Ascending aorta (tissue), 2 donors: ENCODE measurements around the gene PKD1. TPM values are rescaled to one million over a fixed set of nuclear protein-coding genes. Genes with fewer than 3 reads are reported as not detected.

Experiments used
- DNase-seq, 2 donors: peaks; one replicate each; pipeline ENCODE4 v3.0.0-alpha.2; 2019; ENCODE audit warnings: low spot score in 2 of 2
- H3K27ac ChIP-seq, 2 donors: fragments of 200-600 bp; sonication (generic); one replicate each; pipeline ENCODE4 v1.5.1; 2016 to 2017; ENCODE audit warnings: mild to moderate bottlenecking in 1 of 2
- H3K27me3 ChIP-seq: fragments of 200-600 bp; sonication (generic); one replicate; pipeline ENCODE4 v1.5.1; 2017
- H3K36me3 ChIP-seq, 2 donors: fragments of 200-600 bp; sonication (generic); one replicate each; pipeline ENCODE4 v1.5.1; 2016
- H3K4me1 ChIP-seq, 2 donors: fragments of 200-600 bp; sonication (generic); one replicate each; pipeline ENCODE4 v1.5.1; 2016 to 2017; ENCODE audit warnings: mild to moderate bottlenecking in 1 of 2
- H3K4me3 ChIP-seq, 2 donors: fragments of 200-600 bp; sonication (generic); one replicate each; pipeline ENCODE4 v1.5.1; 2016 to 2017; ENCODE audit warnings: mild to moderate bottlenecking in 1 of 2
- H3K9me3 ChIP-seq, 2 donors: fragments of 200-600 bp; sonication (generic); one replicate each; pipeline ENCODE4 v1.5.1; 2016
- CTCF ChIP-seq, 3 experiments: fragments of 200-600 bp in 2 of 3; fragments of 450-650 bp in 1 of 3; sonication (generic) in 2 of 3; IDR thresholded peaks; one replicate each; pipeline ENCODE4 v1.5.1; 2016 to 2019; ENCODE audit warnings: antibody characterized with exemption in 3 of 3, mild to moderate bottlenecking in 1 of 3, moderate library complexity in 1 of 3
- intact Hi-C: fragments of 100-400 bp; cut with DNase I; formaldehyde crosslinking; loops from one replicate; pipeline ENCODE4 v1.15.1; 2023
- total RNA-seq: library from RNA; depleted of rRNA; stranded (reverse); fragments of >200 nt; gene quantifications from one replicate; pipeline ENCODE4 v1.1.0, GENCODE V29; 2016

Gene PKD1
- total RNA-seq, 1 donor from 2014 or later: 551 TPM

GRCh38 chr16:2072926-2073325 is 62.8 kb downstream of the PKD1 start:
- Histone ChIP-seq H3K27ac (no peak overlapping the region), H3K4me3 (no peak overlapping the region), H3K36me3 (peaks cover 74 to 93% of the 10 kb centered on the region in 2 donors), H3K4me1 (no peaks in the 10 kb centered on the region), H3K27me3 (no peaks in the 10 kb centered on the region), H3K9me3 (no peaks in the 10 kb centered on the region)
- no peak for DNase-seq
- intact Hi-C loops: no loop called here
- TF ChIP-seq CTCF (IDR thresholded peaks at IDR 0.05): no peak

- Histone ChIP-seq H3K27ac (no peak overlapping the region), H3K27me3 (no peaks in the 10 kb centered on the region), H3K36me3 (peaks cover 69 to 83% of the 10 kb centered on the region in 2 donors), H3K4me3 (no peak overlapping the region), H3K4me1 (no peaks in the 10 kb centered on the region), H3K9me3 (no peaks in the 10 kb centered on the region)
- TF ChIP-seq CTCF (IDR thresholded peaks at IDR 0.05): no peak
- DNase-seq: no peak
- intact Hi-C loops: no loop called here
Measured at GRCh38 chr16:2071454-2072202, 64.1 kb downstream of the PKD1 start.

GRCh38 chr16:2070576-2071453 is 64.9 kb downstream of the PKD1 start:
- peaks cover 69 to 82% of the 10 kb centered on the region in 2 donors for H3K36me3 ChIP-seq

GRCh38 chr16:2066139-2066538 is 69.6 kb downstream of the PKD1 start:
- H3K27ac ChIP-seq: no peak overlapping the region
- no peaks in the 10 kb centered on the region for H3K9me3 ChIP-seq
- no peak for DNase-seq
- no peak for TF ChIP-seq CTCF (IDR thresholded peaks at IDR 0.05)
- H3K36me3 ChIP-seq: peaks cover 58 to 80% of the 10 kb centered on the region in 2 donors
- no peaks in the 10 kb centered on the region for H3K4me1 ChIP-seq
- H3K27me3 ChIP-seq: no peaks in the 10 kb centered on the region
- no peak overlapping the region for H3K4me3 ChIP-seq
- intact Hi-C loops: no loop called here

More at GRCh38 chr16:2070576-2071453, 64.9 kb downstream of the PKD1 start:
- Histone ChIP-seq H3K4me3 (no peak overlapping the region), H3K27me3 (no peaks in the 10 kb centered on the region), H3K9me3 (no peaks in the 10 kb centered on the region), H3K4me1 (no peaks in the 10 kb centered on the region), H3K27ac (no peak overlapping the region)
- intact Hi-C loops: no loop called here
- no peak for TF ChIP-seq CTCF (IDR thresholded peaks at IDR 0.05)
- DNase-seq: no peak

GRCh38 chr16:2064368-2064945 is 71.2 kb downstream of the PKD1 start:
- intact Hi-C loops: no loop called here
- H3K9me3 ChIP-seq: no peaks in the 10 kb centered on the region

More at GRCh38 chr16:2064368-2064945, 71.2 kb downstream of the PKD1 start:
- no peak overlapping the region for H3K27ac ChIP-seq
- no peak overlapping the region for H3K4me3 ChIP-seq
- H3K27me3 ChIP-seq: no peaks in the 10 kb centered on the region
- no peak for TF ChIP-seq CTCF (IDR thresholded peaks at IDR 0.05)
- H3K36me3 ChIP-seq: peaks cover 51 to 79% of the 10 kb centered on the region in 2 donors
- H3K4me1 ChIP-seq: no peaks in the 10 kb centered on the region
- no peak for DNase-seq
